ENCODE results near the gene SPTSSA.

GRCh38 chr14:34449819-34450541 is 12.1 kb downstream of the SPTSSA start:
- TF ChIP-seq, protein P1, sequence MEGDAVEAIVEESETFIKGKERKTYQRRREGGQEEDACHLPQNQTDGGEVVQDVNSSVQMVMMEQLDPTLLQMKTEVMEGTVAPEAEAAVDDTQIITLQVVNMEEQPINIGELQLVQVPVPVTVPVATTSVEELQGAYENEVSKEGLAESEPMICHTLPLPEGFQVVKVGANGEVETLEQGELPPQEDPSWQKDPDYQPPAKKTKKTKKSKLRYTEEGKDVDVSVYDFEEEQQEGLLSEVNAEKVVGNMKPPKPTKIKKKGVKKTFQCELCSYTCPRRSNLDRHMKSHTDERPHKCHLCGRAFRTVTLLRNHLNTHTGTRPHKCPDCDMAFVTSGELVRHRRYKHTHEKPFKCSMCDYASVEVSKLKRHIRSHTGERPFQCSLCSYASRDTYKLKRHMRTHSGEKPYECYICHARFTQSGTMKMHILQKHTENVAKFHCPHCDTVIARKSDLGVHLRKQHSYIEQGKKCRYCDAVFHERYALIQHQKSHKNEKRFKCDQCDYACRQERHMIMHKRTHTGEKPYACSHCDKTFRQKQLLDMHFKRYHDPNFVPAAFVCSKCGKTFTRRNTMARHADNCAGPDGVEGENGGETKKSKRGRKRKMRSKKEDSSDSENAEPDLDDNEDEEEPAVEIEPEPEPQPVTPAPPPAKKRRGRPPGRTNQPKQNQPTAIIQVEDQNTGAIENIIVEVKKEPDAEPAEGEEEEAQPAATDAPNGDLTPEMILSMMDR (IDR thresholded peaks at IDR 0.05) = no peak
- TF ChIP-seq EZH2 (IDR thresholded peaks at IDR 0.05; ENCODE audit: borderline replicate concordance, insufficient read depth, low read depth, low read length, poor library complexity, severe bottlenecking) = no peak

Measured in B cell (primary cell).